ENCODE results near the gene IL1RAP. TPM values are rescaled to one million over a fixed set of nuclear protein-coding genes. Genes with fewer than 3 reads are reported as not detected.

IL1RAP gene
- total RNA-seq, 1 donor from 2014 or later: 17.3 TPM

- DNase-seq: no peak
These were observed 65.7 kb downstream of the IL1RAP start for GRCh38 chr3:190579514-190580137.

- no peak for DNase-seq
These were observed 66.5 kb downstream of the IL1RAP start for GRCh38 chr3:190580417-190580816.

- DNase-seq: no peak
These were observed 67.2 kb downstream of the IL1RAP start for GRCh38 chr3:190581041-190581541.

- DNase-seq: no peak
These were observed 68.8 kb downstream of the IL1RAP start for GRCh38 chr3:190582667-190583066.

GRCh38 chr3:190585805-190586630 lies 72.1 kb downstream of the IL1RAP start:
- DNase-seq: no peak

- no peak for DNase-seq
These were observed 72.7 kb downstream of the IL1RAP start for GRCh38 chr3:190586631-190587011.

GRCh38 chr3:190588570-190588969 lies 74.7 kb downstream of the IL1RAP start:
- DNase-seq: no peak

- DNase-seq: no peak
These were observed 75.4 kb downstream of the IL1RAP start for GRCh38 chr3:190589326-190589725.

GRCh38 chr3:190591080-190591479 lies 77.2 kb downstream of the IL1RAP start:
- DNase-seq: no peak

GRCh38 chr3:190593075-190593474 lies 79.2 kb downstream of the IL1RAP start:
- no peak for DNase-seq

- no peak for DNase-seq
These were observed 80.3 kb downstream of the IL1RAP start for GRCh38 chr3:190594171-190594570.

- DNase-seq: no peak
These were observed 81.4 kb downstream of the IL1RAP start for GRCh38 chr3:190595179-190595795.

GRCh38 chr3:190595807-190596206 lies 81.9 kb downstream of the IL1RAP start:
- no peak for DNase-seq

GRCh38 chr3:190596349-190597285 lies 82.7 kb downstream of the IL1RAP start:
- DNase-seq: no peak

- DNase-seq: no peak
These were observed 83.4 kb downstream of the IL1RAP start for GRCh38 chr3:190597291-190597690.

- DNase-seq: no peak
These were observed 87.7 kb downstream of the IL1RAP start for GRCh38 chr3:190601622-190602021.

GRCh38 chr3:190605385-190605784 lies 91.5 kb downstream of the IL1RAP start:
- no peak for DNase-seq

GRCh38 chr3:190606596-190606995 lies 92.7 kb downstream of the IL1RAP start:
- DNase-seq: no peak

GRCh38 chr3:190607021-190607420 lies 93.1 kb downstream of the IL1RAP start:
- no peak for DNase-seq

- no peak for DNase-seq
These were observed 95.1 kb downstream of the IL1RAP start for GRCh38 chr3:190608850-190609589.
